SH-SY5Y (cell line): ENCODE data around the gene BDH2.

Experiments
- GATA2 ChIP-seq: IDR thresholded peaks from 2 replicates; pipeline ENCODE4 v1.6.1; 2011; ENCODE audit warnings: mild to moderate bottlenecking, low read depth, low read length
- GATA3 ChIP-seq: IDR thresholded peaks from 2 replicates; pipeline ENCODE4 v1.6.1; 2011; ENCODE audit warnings: low read depth, mild to moderate bottlenecking, low read length, moderate library complexity

DNA sequence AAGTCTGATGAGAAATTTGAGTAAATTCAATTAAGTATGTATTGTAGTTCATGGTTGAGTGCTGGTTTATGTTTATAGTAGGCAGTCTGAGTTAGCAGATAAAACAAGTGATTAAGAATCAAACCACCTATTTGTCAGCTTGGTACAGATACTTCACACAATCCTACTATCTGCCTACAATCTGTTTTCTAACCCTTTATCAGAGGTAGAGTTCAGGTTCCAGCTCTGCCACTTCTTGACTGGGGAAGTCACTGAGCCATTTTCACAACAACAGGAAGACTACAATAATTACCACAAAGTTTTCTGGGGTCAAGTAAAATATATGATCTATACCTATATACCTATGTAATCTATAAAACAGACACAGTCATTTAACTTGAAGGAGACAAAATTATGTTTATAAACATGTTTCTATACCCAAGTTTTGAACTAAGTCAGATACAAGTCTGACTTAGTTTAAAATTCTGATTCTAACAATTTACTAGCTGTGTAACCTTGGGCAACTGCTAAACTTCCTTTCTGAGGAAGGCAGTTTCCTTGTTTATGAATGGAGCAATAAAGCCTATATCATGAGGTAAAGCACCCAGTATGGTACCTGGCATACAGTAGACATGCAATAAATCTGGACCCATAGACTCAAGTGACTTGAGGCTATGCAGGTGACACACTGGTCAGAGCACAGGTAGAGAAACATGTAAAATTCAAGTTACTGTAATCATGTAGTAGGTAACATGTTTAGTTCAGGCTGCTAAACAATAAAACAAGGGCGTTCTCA lies 37.2 kb upstream of the BDH2 start:
- no peak for TF ChIP-seq GATA3
- TF ChIP-seq GATA2, result no peak
